HepG2 (cell line): ENCODE data around the gene MDH1B. TPM values are rescaled to one million over a fixed set of nuclear protein-coding genes. Genes with fewer than 3 reads are reported as not detected.

Experiments used
- ATAC-seq: fragments of 200-7000 bp; cut with Tn5 transposase; 3 replicates; pipeline ENCODE4 v1.9.1; 2020; ENCODE audit warnings: mild to moderate bottlenecking, moderate library complexity
- BruUV-seq: library from RNA; stranded (reverse); fragments of 400-500 nt; replicated peaks from 2 replicates; lab custom pipeline; 2021; lab: Mats Ljungman, UMichigan
- CTCF ChIA-PET: fragments of 300-600 bp; formaldehyde crosslinking; extraction: SDS; loops from one replicate; lab custom pipeline; 2021; ENCODE audit warnings: low total read pairs, inconsistent platforms, low intra/inter-chr PET ratio; lab: Yijun Ruan, JAX
- POLR2A ChIA-PET: fragments of 350-600 bp; sonication (Branson Sonifier 250); formaldehyde crosslinking; loops from one replicate; lab custom pipeline; 2020; ENCODE audit warnings: antibody characterized with exemption, inconsistent platforms; lab: Yijun Ruan, JAX
- DNase-seq: peaks from one replicate; pipeline ENCODE4 v3.0.0-alpha.2; 2015; ENCODE audit warnings: low spot score
- FAIRE-seq: peaks from 3 replicates; lab custom pipeline; 2011; peaks lifted over from hg19 to GRCh38; lab: Jason Lieb, UNC
- H2AFZ ChIP-seq: one replicate; pipeline ENCODE4 v1.6.1; 2011; ENCODE audit warnings: low read length, inconsistent platforms
- H3K27ac ChIP-seq: fragments of 300-600 bp; 3 replicates; pipeline ENCODE4 v1.8.0; 2011; ENCODE audit warnings: mixed run types, mild to moderate bottlenecking, mixed read lengths, low read length, inconsistent platforms; ENCODE audit not compliant: insufficient read depth; ENCODE audit errors: extremely low read length
- H3K27me3 ChIP-seq, 2 experiments: fragments of 200-600 bp in 1 of 2; 2 replicates in 1 of 2; 3 replicates in 1 of 2; pipeline versions ENCODE4 v1.6.0 to v1.8.0; 2011; ENCODE audit warnings: low read length in 2 of 2, mild to moderate bottlenecking in 2 of 2, moderate library complexity in 2 of 2, inconsistent platforms in 1 of 2; ENCODE audit not compliant: insufficient read depth in 2 of 2, control insufficient read depth in 1 of 2
- H3K36me3 ChIP-seq, 2 experiments: fragments of 200-600 bp in 1 of 2; replicated peaks in 1 of 2; 2 replicates in 1 of 2; 3 replicates in 1 of 2; pipeline versions ENCODE4 v1.5.1 to v1.8.0; 2011; ENCODE audit warnings: low read length in 2 of 2, inconsistent platforms in 1 of 2; ENCODE audit not compliant: insufficient read depth in 2 of 2, control insufficient read depth in 1 of 2
- H3K4me1 ChIP-seq: 2 replicates; pipeline ENCODE4 v1.5.1; 2012; ENCODE audit warnings: low read length, inconsistent platforms; ENCODE audit not compliant: insufficient read depth
- H3K4me2 ChIP-seq: 2 replicates; pipeline ENCODE4 v1.6.0; 2011; ENCODE audit warnings: low read depth, low read length, inconsistent platforms
- H3K4me3 ChIP-seq, 3 experiments: fragments of 200-600 bp in 1 of 3; sonication (generic), shearing (Covaris generic) in 1 of 3; replicated peaks in 1 of 3; 2 replicates each; pipeline ENCODE4 v1.5.1; 2011 to 2016; ENCODE audit warnings: low read length in 3 of 3, inconsistent platforms in 2 of 3, low read depth in 2 of 3, mild to moderate bottlenecking in 2 of 3, control low read depth in 1 of 3, mixed read lengths in 1 of 3; ENCODE audit not compliant: insufficient read depth in 1 of 3
- H3K79me2 ChIP-seq: one replicate; pipeline ENCODE4 v1.6.1; 2011; ENCODE audit warnings: low read length, inconsistent platforms; ENCODE audit not compliant: insufficient read depth
- H3K9ac ChIP-seq: 2 replicates; pipeline ENCODE4 v1.6.0; 2011; ENCODE audit warnings: mild to moderate bottlenecking, low read depth, low read length, inconsistent platforms; ENCODE audit not compliant: insufficient read depth
- H3K9me3 ChIP-seq: 2 replicates; pipeline ENCODE4 v1.5.1; 2012; ENCODE audit warnings: mild to moderate bottlenecking, low read length
- H4K20me1 ChIP-seq: 2 replicates; pipeline ENCODE4 v1.6.0; 2011; ENCODE audit warnings: inconsistent platforms, mild to moderate bottlenecking, low read length, moderate library complexity; ENCODE audit not compliant: insufficient read depth
- ARHGAP35 ChIP-seq: sonication (generic); formaldehyde crosslinking; IDR thresholded peaks from 2 replicates; pipeline ENCODE4 v1.9.0; 2022; ENCODE audit warnings: mild to moderate bottlenecking, inconsistent platforms, moderate library complexity, missing genetic modification reagents, borderline replicate concordance
- CENPBD1 ChIP-seq: sonication (generic); formaldehyde crosslinking; IDR thresholded peaks from 2 replicates; pipeline ENCODE4 v1.8.0; 2022; ENCODE audit warnings: missing genetic modification reagents, low read depth, mild to moderate bottlenecking, borderline replicate concordance
- ISX ChIP-seq: sonication (generic); formaldehyde crosslinking; conservative IDR thresholded peaks from 2 replicates; pipeline ENCODE4 v1.5.0; 2020; ENCODE audit warnings: missing genetic modification reagents
- KIAA2018 ChIP-seq: sonication (generic); formaldehyde crosslinking; IDR thresholded peaks from 2 replicates; pipeline ENCODE4 v1.5.0; 2020; ENCODE audit warnings: mild to moderate bottlenecking, missing genetic modification reagents, borderline replicate concordance
- MAFF ChIP-seq: IDR thresholded peaks from 2 replicates; pipeline ENCODE4 v1.6.1; 2011; ENCODE audit warnings: low read depth, low read length, improper control_type of control experiment
- MAFK ChIP-seq, 2 experiments: IDR thresholded peaks in 1 of 2; conservative IDR thresholded peaks in 1 of 2; 2 replicates each; pipeline ENCODE4 v1.6.1; 2011; ENCODE audit warnings: improper control_type of control experiment in 2 of 2, low read length in 2 of 2
- MNT ChIP-seq: fragments of 450-650 bp; IDR thresholded peaks from 2 replicates; pipeline ENCODE4 v1.6.1; 2016
- NFE2L2 ChIP-seq: fragments of 150-350 bp; IDR thresholded peaks from 2 replicates; pipeline ENCODE4 v1.6.1; 2014; ENCODE audit warnings: low read length
- POLR2G ChIP-seq: fragments of 200-400 bp; formaldehyde crosslinking; IDR thresholded peaks from 2 replicates; pipeline ENCODE4 v1.6.1; 2018; ENCODE audit warnings: mild to moderate bottlenecking, low read depth, low read length, moderate library complexity
- PTBP1 ChIP-seq: fragments of 200-400 bp; formaldehyde crosslinking; IDR thresholded peaks from 2 replicates; pipeline ENCODE4 v1.6.1; 2018; ENCODE audit warnings: low read length, low read depth; ENCODE audit not compliant: poor library complexity, severe bottlenecking
- SOX13 ChIP-seq, 3 experiments: fragments of 450-650 bp in 1 of 3; sonication (generic) in 1 of 3; formaldehyde crosslinking in 1 of 3; IDR thresholded peaks in 2 of 3; conservative IDR thresholded peaks in 1 of 3; 2 replicates each; pipeline versions ENCODE4 v1.5.0 to v1.6.1; 2016 to 2020; ENCODE audit warnings: antibody characterized with exemption in 1 of 3, mild to moderate bottlenecking in 1 of 3, missing compliant biosample characterization in 1 of 3, missing genetic modification reagents in 1 of 3, moderate library complexity in 1 of 3
- ZFP90 ChIP-seq: sonication (generic); formaldehyde crosslinking; IDR thresholded peaks from 2 replicates; pipeline ENCODE4 v1.8.0; 2022; ENCODE audit warnings: missing genetic modification reagents, mild to moderate bottlenecking, inconsistent platforms, borderline replicate concordance
- ZNF562 ChIP-seq: sonication (generic); formaldehyde crosslinking; IDR thresholded peaks from 2 replicates; pipeline ENCODE4 v1.8.0; 2022; ENCODE audit warnings: missing genetic modification reagents, borderline replicate concordance
- WGBS: methylation state at CpG from one replicate; pipeline ENCODE4 v1.1.6; 2017; ENCODE audit warnings: low lambda C conversion rate; 5-methylcytosine and 5-hydroxymethylcytosine counted together
- in situ Hi-C: cut with HindIII; loops from 2 replicates; pipeline ENCODE4 v1.10.0; 2017; ENCODE audit warnings: low pct_unique_long_range_greater_than_20kb; ENCODE audit not compliant: extremely low pct_ligation_motif_present
- intact Hi-C: fragments of 100-400 bp; cut with micrococcal nuclease; formaldehyde crosslinking; loops from one replicate; pipeline ENCODE4 v1.10.0; 2022; ENCODE audit not compliant: unreplicated experiment
- polyA plus RNA-seq, 8 experiments: library from polyadenylated mRNA; depleted of rRNA in 3 of 8; stranded (reverse) in 7 of 8; unstranded in 1 of 8; fragments of >200 nt; fragmentation: Illumina TruSeq in 4 of 8; extraction: Trizol in 4 of 8; gene quantifications; 2 replicates each; pipeline versions ENCODE4 v1.2.1 to v1.2.3, GENCODE V29; 2011 to 2016; ENCODE audit warnings: low read depth in 4 of 8, missing spikeins in 1 of 8, mixed read lengths in 1 of 8; ENCODE audit not compliant: insufficient read depth in 1 of 8
- total RNA-seq, 5 experiments: library from RNA; depleted of rRNA; stranded (reverse); fragments of >200 nt; fragmentation: Illumina TruSeq; extraction: Trizol; gene quantifications; 2 replicates each; pipeline ENCODE4 v1.2.3, GENCODE V29; 2016; ENCODE audit warnings: low read depth in 1 of 5

Gene MDH1B
- total and polyA plus RNA-seq, 2 of the 13 experiments (the other 11 are each of a cell fraction or from before 2014, with no cell fraction given): 0.17 to 0.86 TPM

GRCh38 chr2:206721256-206721920, 43.7 kb downstream of the MDH1B start:
- Histone ChIP-seq H2AFZ (no peak overlapping the region), H3K79me2 (no peaks in the 10 kb centered on the region), H3K9ac (no peak overlapping the region), H3K9me3 (no peaks in the 10 kb centered on the region), H3K4me3 (no peak overlapping the region), H3K4me2 (no peak overlapping the region), H4K20me1 (no peaks in the 10 kb centered on the region), H3K27ac (no peak overlapping the region), H3K36me3 (no peaks in the 10 kb centered on the region), H3K27me3 (no peaks in the 10 kb centered on the region), H3K4me1 (no peaks in the 10 kb centered on the region)
- DNase-seq (no peak), ATAC-seq (no peak), FAIRE-seq (no peak)
- in situ Hi-C loops: no loop called here
- ChIA-PET CTCF (no interaction called here), POLR2A (no interaction called here)
- no TSS peak for BruUV-seq
- 35% methylated on average over 4 of the region's 4 CpGs for WGBS
- intact Hi-C loops: no loop called here
- TF ChIP-seq MAFK (conservative IDR thresholded peaks at IDR 0.05 in 1 of 2, IDR thresholded peaks at IDR 0.05 in 1 of 2; ENCODE audit: low read length in 2 of 2): 0 out of 4 replicates have a peak, but pooled peaks have one; percentile 27 to 44
- TF ChIP-seq ARHGAP35 (CRISPR knock-in tag): no peak
- no peak for TF ChIP-seq ZFP90 (CRISPR knock-in tag)
- no peak for TF ChIP-seq ZNF562 (CRISPR knock-in tag)
- TF ChIP-seq PTBP1: no peak
- TF ChIP-seq NFE2L2: peak; percentile 69; the same call in 1 of the 2 replicates
- no peak for TF ChIP-seq MNT
- TF ChIP-seq CENPBD1 (CRISPR knock-in tag): no peak
- no peak for TF ChIP-seq SOX13 (IDR thresholded peaks at IDR 0.05)
- TF ChIP-seq SOX13 (CRISPR knock-in tag; conservative IDR thresholded peaks at IDR 0.05 in 1 of 2, IDR thresholded peaks at IDR 0.05 in 1 of 2): no peak
- no peak for TF ChIP-seq POLR2G
- TF ChIP-seq KIAA2018: no peak
- peak; percentile 30; the same call in 1 of the 2 replicates for TF ChIP-seq MAFF
- no peak for TF ChIP-seq ISX (CRISPR knock-in tag)
